Activated T-helper 17 cell treated with anti-CD3 and anti-CD28 coated beads, Interleukin-2, amount 50 U/mL, for 72 hours (primary cell): ENCODE data around the gene POLR3G. TPM values are rescaled to one million over a fixed set of nuclear protein-coding genes. Genes with fewer than 3 reads are reported as not detected.

Experiments used
- ATAC-seq: fragments of 150-1000 bp; cut with Tn5 transposase; replicated peaks from 2 replicates; pipeline ENCODE4 v1.10.0; 2021; ENCODE audit warnings: mild to moderate bottlenecking, moderate library complexity
- H3K27ac Mint-ChIP-seq: one replicate; pipeline ENCODE4 v1.8.0; 2022; ENCODE audit warnings: mixed read lengths
- H3K27me3 Mint-ChIP-seq: one replicate; pipeline ENCODE4 v1.8.0; 2022; ENCODE audit warnings: mixed read lengths
- H3K36me3 Mint-ChIP-seq: one replicate; pipeline ENCODE4 v1.8.0; 2022; ENCODE audit warnings: low read depth, mild to moderate bottlenecking, mixed read lengths
- H3K4me1 Mint-ChIP-seq: one replicate; pipeline ENCODE4 v1.8.0; 2022; ENCODE audit warnings: mixed read lengths
- H3K4me3 Mint-ChIP-seq: one replicate; pipeline ENCODE4 v1.8.0; 2022; ENCODE audit warnings: mild to moderate bottlenecking, mixed read lengths
- H3K9me3 Mint-ChIP-seq: one replicate; pipeline ENCODE4 v1.8.0; 2022; ENCODE audit warnings: mixed read lengths
- total RNA-seq, 2 donors: library from RNA; stranded (reverse); gene quantifications; one replicate each; pipeline ENCODE4 v1.2.3, GENCODE V29; 2022

Gene POLR3G
- total RNA-seq, 2 donors from 2014 or later = 5.3 to 22.9 TPM

GRCh38 chr5:90551376-90551775 is 76.7 kb downstream of the POLR3G start:
- Mint-ChIP-seq H3K27me3 (peaks cover 29% of the 10 kb centered on the region), H3K27ac (no peak overlapping the region), H3K9me3 (no peaks in the 10 kb centered on the region), H3K4me3 (no peak overlapping the region), H3K36me3 (no peaks in the 10 kb centered on the region), H3K4me1 (no peaks in the 10 kb centered on the region)
- ATAC-seq = no peak

GRCh38 chr5:90553711-90554110 is 79.0 kb downstream of the POLR3G start:
- H3K4me1 Mint-ChIP-seq = peaks cover 7% of the 10 kb centered on the region
- no peak overlapping the region for H3K27ac Mint-ChIP-seq
- H3K27me3 Mint-ChIP-seq = peaks cover 46% of the 10 kb centered on the region
- H3K9me3 Mint-ChIP-seq = no peaks in the 10 kb centered on the region
- ATAC-seq = no peak
- H3K36me3 Mint-ChIP-seq = no peaks in the 10 kb centered on the region
- H3K4me3 Mint-ChIP-seq = no peak overlapping the region

- Mint-ChIP-seq H3K36me3 (no peaks in the 10 kb centered on the region), H3K9me3 (no peaks in the 10 kb centered on the region), H3K4me1 (peaks cover 7% of the 10 kb centered on the region), H3K27ac (no peak overlapping the region), H3K4me3 (no peak overlapping the region), H3K27me3 (peaks cover 52% of the 10 kb centered on the region)
- no peak for ATAC-seq
Observed at GRCh38 chr5:90554358-90555006, 79.8 kb downstream of the POLR3G start.

DNA sequence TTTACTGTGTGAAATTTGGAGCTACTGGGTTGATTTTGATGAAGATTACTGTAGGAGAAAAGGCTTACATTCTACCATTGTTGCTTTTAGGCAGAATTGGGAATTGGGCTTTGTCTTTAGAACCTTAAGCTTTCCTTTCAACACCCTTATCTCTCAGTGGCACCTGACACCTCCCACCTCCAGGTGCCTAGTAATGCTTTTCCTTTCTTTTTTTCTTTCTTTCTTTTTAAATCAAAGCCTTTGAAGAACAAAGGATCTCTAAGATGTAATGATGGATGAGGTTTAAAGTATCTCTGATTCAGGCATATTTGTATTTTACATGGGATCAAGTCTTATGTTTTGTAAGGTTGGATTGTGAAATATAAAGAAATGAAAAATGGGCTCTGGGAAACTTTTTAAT is 81.0 kb downstream of the POLR3G start:
- Mint-ChIP-seq H3K4me3 (no peak overlapping the region), H3K9me3 (no peaks in the 10 kb centered on the region), H3K27ac (no peak overlapping the region), H3K36me3 (no peaks in the 10 kb centered on the region), H3K4me1 (peaks cover 7% of the 10 kb centered on the region), H3K27me3 (peaks cover 60% of the 10 kb centered on the region)
- ATAC-seq = no peak

DNA sequence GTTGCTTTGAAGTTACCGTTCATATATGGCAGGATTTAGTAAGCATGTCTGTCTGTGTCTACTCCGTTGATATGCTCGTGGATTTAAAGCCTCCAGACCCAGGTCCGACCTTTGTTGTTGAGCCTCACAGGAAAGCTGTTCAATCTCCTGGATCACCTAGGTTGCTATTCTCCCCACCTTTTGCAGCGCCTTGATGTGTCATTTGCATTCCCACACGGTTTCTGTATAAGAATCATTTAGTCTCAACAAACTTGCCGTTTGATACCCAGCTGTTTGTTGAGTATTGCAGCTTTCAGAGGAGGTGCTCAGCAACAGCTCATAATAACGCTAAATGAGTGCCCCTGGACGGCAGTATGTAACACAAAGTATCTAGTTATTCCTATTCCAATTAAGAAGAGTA is 82.7 kb downstream of the POLR3G start:
- peaks cover 64% of the 10 kb centered on the region for H3K27me3 Mint-ChIP-seq
- no peak overlapping the region for H3K27ac Mint-ChIP-seq
- no peaks in the 10 kb centered on the region for H3K36me3 Mint-ChIP-seq
- peaks cover 7% of the 10 kb centered on the region for H3K4me1 Mint-ChIP-seq
- no peaks in the 10 kb centered on the region for H3K9me3 Mint-ChIP-seq
- no peak for ATAC-seq
- peak overlapping the region; percentile 54 for H3K4me3 Mint-ChIP-seq

DNA sequence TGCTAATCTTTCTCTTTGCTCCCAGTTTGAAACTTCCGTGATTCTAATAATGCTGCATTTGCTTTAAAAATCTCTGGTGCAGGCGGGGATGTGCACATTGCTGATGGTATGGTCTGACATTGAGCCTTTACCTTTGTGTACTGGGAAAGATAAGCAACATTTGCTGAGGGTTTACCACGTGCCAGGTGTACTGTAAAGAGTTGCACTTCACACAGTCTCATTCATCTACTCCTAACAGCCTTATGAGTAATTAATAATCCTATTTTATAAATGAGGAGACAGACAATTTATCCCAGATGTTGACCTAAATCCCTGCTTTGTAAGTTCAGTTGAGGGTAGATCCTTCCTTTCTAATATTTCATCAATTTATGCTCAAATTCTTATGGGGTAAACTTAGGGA is 83.2 kb downstream of the POLR3G start:
- ATAC-seq = no peak
- no peak overlapping the region for H3K27ac Mint-ChIP-seq
- peaks cover 63% of the 10 kb centered on the region for H3K27me3 Mint-ChIP-seq
- H3K9me3 Mint-ChIP-seq = no peaks in the 10 kb centered on the region
- no peaks in the 10 kb centered on the region for H3K36me3 Mint-ChIP-seq
- H3K4me1 Mint-ChIP-seq = peaks cover 7% of the 10 kb centered on the region
- H3K4me3 Mint-ChIP-seq = peak overlapping the region; percentile 54

GRCh38 chr5:90558344-90559192 is 83.9 kb downstream of the POLR3G start, which contains the start of gene ADGRV1:
TSS of gene ADGRV1 (plus strand) at chr5:90558797. CDS start at chr5:90558896, 99 bp downstream.
- Mint-ChIP-seq H3K27ac (no peak within 1 kb of the TSS), H3K4me3 (peak within 1 kb of the TSS; percentile 54), H3K27me3 (peaks cover 69% of the 10 kb centered on the region), H3K9me3 (no peaks in the 10 kb centered on the region), H3K36me3 (no peaks in the 10 kb centered on the region), H3K4me1 (peaks cover 7% of the 10 kb centered on the region)
- peak; percentile 69 for ATAC-seq

DNA sequence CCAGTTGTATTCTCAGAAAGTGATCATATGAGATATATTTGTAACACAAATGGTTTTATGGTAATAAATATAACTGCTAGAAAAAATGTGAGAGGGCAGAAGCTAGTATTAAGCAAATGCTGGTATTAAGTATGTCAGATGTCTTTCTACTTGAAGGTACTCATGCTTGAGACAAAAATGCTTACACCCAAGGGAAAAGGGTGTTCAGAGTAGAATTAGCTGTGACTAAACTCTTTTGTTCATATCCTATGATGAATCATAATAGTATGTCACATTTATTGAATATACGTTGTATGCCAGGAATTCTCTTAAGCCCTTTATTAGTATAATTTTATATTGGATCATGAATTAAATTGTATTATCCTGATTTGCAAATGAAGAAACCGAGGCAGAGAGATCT is 86.1 kb downstream of the POLR3G start:
- Mint-ChIP-seq H3K9me3 (no peaks in the 10 kb centered on the region), H3K36me3 (no peaks in the 10 kb centered on the region), H3K4me3 (no peak overlapping the region), H3K27me3 (peaks cover 69% of the 10 kb centered on the region), H3K4me1 (peaks cover 7% of the 10 kb centered on the region), H3K27ac (no peak overlapping the region)
- no peak for ATAC-seq

GRCh38 chr5:90561766-90562165 is 87.1 kb downstream of the POLR3G start:
- peaks cover 62% of the 10 kb centered on the region for H3K27me3 Mint-ChIP-seq
- no peaks in the 10 kb centered on the region for H3K36me3 Mint-ChIP-seq
- no peak overlapping the region for H3K4me3 Mint-ChIP-seq
- peaks cover 7% of the 10 kb centered on the region for H3K4me1 Mint-ChIP-seq
- ATAC-seq = no peak
- H3K9me3 Mint-ChIP-seq = no peaks in the 10 kb centered on the region
- no peak overlapping the region for H3K27ac Mint-ChIP-seq

DNA sequence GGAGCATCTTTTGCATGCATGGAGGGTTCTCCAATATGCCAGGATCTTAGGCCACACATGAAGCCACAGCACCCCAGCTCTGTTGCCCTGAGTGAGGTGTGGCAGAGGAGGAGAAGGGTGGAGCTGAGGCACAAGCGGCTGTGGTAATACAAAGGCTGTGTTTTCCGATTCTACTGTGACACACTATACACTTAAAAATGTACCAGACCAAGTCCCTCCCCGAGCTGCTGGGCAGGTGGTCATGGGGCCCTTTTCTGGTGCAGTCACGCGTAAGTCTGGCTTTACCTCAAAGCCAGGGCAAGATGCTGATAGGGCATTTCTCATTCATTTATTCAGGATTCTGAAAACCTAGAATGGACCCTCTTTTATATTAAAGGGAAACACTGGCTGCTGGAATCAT is 87.7 kb downstream of the POLR3G start:
- Mint-ChIP-seq H3K27ac (no peak overlapping the region), H3K9me3 (no peaks in the 10 kb centered on the region), H3K27me3 (peaks cover 56% of the 10 kb centered on the region), H3K4me3 (no peak overlapping the region), H3K4me1 (peaks cover 7% of the 10 kb centered on the region), H3K36me3 (no peaks in the 10 kb centered on the region)
- no peak for ATAC-seq

- no peak overlapping the region for H3K27ac Mint-ChIP-seq
- H3K27me3 Mint-ChIP-seq = peaks cover 49% of the 10 kb centered on the region
- peaks cover 3% of the 10 kb centered on the region for H3K4me1 Mint-ChIP-seq
- H3K9me3 Mint-ChIP-seq = no peaks in the 10 kb centered on the region
- no peak for ATAC-seq
- H3K36me3 Mint-ChIP-seq = no peaks in the 10 kb centered on the region
- no peak overlapping the region for H3K4me3 Mint-ChIP-seq
Observed at GRCh38 chr5:90563108-90563507, 88.4 kb downstream of the POLR3G start.

Other genes with a start within 250 kb of the POLR3G start
- 10 to 100 TPM; 31.3 to 32.5 TPM for gene CETN3, start 65.1 kb upstream of the POLR3G start, total RNA-seq
- 1 to 10 TPM; 2.4 to 3.5 TPM for gene MBLAC2, start 93 bp upstream of the POLR3G start, total RNA-seq
- 10 to 100 TPM; 17.0 to 23.5 TPM for gene LYSMD3, start 54.7 kb downstream of the POLR3G start, total RNA-seq
- gene ADGRV1, start 83.9 kb downstream of the POLR3G start, total RNA-seq = under 1 TPM; 0.45 to 0.74 TPM